Right lobe of liver (tissue), 6 donors: ENCODE results near the gene HMGN3. TPM values are rescaled to one million over a fixed set of nuclear protein-coding genes. Genes with fewer than 3 reads are reported as not detected.

Experiments
- ATAC-seq, 4 donors: fragments of 200-7000 bp; cut with Tn5 transposase; one replicate each; pipeline ENCODE4 v1.9.1; 2020; ENCODE audit warnings: mild to moderate bottlenecking in 4 of 4, moderate library complexity in 4 of 4
- DNase-seq, 3 donors: peaks; one replicate each; pipeline ENCODE4 v3.0.0-alpha.2; 2020
- H3K27ac ChIP-seq, 3 donors: fragments of 200-600 bp; one replicate each; pipeline ENCODE4 v1.8.0; 2022
- H3K27me3 ChIP-seq, 2 donors: fragments of 200-600 bp; one replicate each; pipeline ENCODE4 v1.8.0; 2022
- H3K36me3 ChIP-seq, 4 donors: fragments of 200-600 bp; sonication (generic) in 1 of 4; one replicate each; pipeline versions ENCODE4 v1.5.1 to v1.8.0; 2017 to 2022; ENCODE audit warnings: control low read depth in 1 of 4
- H3K4me1 ChIP-seq, 4 donors: fragments of 200-600 bp; sonication (generic) in 1 of 4; one replicate each; pipeline versions ENCODE4 v1.5.1 to v1.8.0; 2017 to 2022; ENCODE audit warnings: control low read depth in 1 of 4
- H3K4me3 ChIP-seq, 3 donors: fragments of 200-600 bp; one replicate each; pipeline ENCODE4 v1.8.0; 2022
- H3K9me3 ChIP-seq, 4 donors: fragments of 200-600 bp; sonication (generic) in 1 of 4; one replicate each; pipeline versions ENCODE4 v1.5.1 to v1.8.0; 2017 to 2022; ENCODE audit warnings: control low read depth in 1 of 4
- POLR2A ChIP-seq: fragments of 450-650 bp; IDR thresholded peaks from one replicate; pipeline ENCODE4 v1.6.1; 2017; ENCODE audit warnings: antibody characterized with exemption, mild to moderate bottlenecking
- WGBS: methylation state at CpG from one replicate; pipeline ENCODE4 v1.1.6; 2018; ENCODE audit warnings: low coverage, low lambda C conversion rate; ENCODE audit not compliant: insufficient coverage; ENCODE audit errors: missing lambda C conversion rate; 5-methylcytosine and 5-hydroxymethylcytosine counted together
- intact Hi-C, 2 donors: fragments of 100-400 bp; cut with DNase I; formaldehyde crosslinking; loops; one replicate each; pipeline versions ENCODE4 v1.11.2 to v1.14.1; 2022
- total RNA-seq, 6 experiments: library from RNA; depleted of rRNA in 2 of 6; stranded (reverse); fragments of >200 nt in 2 of 6; fragmentation: NEBNext Ultra II Directional in 3 of 6; extraction: Animal tissue kit (Norgen Biotek cat#: 25700) in 3 of 6; gene quantifications; one replicate each; pipeline versions ENCODE4 v1.1.0 to v1.2.4, GENCODE V29; 2016 to 2023
- TF ChIP-seq, protein P1 (sequence below), 4 donors: fragments of 200-600 bp in 3 of 4; fragments of 450-650 bp in 1 of 4; IDR thresholded peaks; one replicate each; pipeline versions ENCODE4 v1.5.1 to v1.8.0; 2016 to 2022; ENCODE audit warnings: antibody characterized with exemption in 4 of 4, mild to moderate bottlenecking in 2 of 4
- donor health status: DM: no; HTN: yes; CAD: no.
- donor health status: DM: no; HTN: no; CAD: no.
- donor health status: DM: no; HTN: no; CAD: no.
- donor health status: DM: no; HTN: yes; CAD: no.
- donor health status: DM: no; HTN: yes; CAD: no.

HMGN3 gene
- total RNA-seq, 6 experiments from 2014 or later = 25.5 to 37.3 (median 32.9) TPM

DNA sequence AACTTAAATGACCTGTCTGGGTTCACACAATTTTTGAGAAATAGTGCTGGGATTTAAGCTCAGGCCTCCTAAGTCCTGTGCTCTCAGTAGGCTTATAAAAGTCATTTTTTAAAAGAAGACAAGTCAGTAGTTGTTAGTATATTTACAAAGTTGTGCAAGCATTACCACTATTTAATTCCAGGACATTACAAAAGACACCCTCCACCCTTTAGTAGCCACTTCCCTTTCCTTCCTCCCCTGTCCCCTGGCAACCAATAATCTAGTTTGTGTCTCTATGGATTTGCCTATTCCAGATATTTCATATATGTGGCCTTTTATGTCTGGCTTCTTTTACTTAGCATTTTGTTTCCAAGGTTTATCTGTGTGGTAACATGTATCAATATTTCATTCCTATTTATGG, 37.6 kb downstream of the HMGN3 start:
- Histone ChIP-seq H3K4me1 (peaks cover 0 to 8% (median 0%) of the 10 kb centered on the region in 4 donors), H3K9me3 (no peaks in the 10 kb centered on the region), H3K27me3 (no peaks in the 10 kb centered on the region), H3K4me3 (no peak overlapping the region), H3K27ac (no peak overlapping the region), H3K36me3 (no peaks in the 10 kb centered on the region)
- peak in 3 of 4 donors; percentile 34 to 51 (median 38) for ATAC-seq
- intact Hi-C loops = no loop called here
- no peak for DNase-seq
- TF ChIP-seq, protein P1, sequence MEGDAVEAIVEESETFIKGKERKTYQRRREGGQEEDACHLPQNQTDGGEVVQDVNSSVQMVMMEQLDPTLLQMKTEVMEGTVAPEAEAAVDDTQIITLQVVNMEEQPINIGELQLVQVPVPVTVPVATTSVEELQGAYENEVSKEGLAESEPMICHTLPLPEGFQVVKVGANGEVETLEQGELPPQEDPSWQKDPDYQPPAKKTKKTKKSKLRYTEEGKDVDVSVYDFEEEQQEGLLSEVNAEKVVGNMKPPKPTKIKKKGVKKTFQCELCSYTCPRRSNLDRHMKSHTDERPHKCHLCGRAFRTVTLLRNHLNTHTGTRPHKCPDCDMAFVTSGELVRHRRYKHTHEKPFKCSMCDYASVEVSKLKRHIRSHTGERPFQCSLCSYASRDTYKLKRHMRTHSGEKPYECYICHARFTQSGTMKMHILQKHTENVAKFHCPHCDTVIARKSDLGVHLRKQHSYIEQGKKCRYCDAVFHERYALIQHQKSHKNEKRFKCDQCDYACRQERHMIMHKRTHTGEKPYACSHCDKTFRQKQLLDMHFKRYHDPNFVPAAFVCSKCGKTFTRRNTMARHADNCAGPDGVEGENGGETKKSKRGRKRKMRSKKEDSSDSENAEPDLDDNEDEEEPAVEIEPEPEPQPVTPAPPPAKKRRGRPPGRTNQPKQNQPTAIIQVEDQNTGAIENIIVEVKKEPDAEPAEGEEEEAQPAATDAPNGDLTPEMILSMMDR (IDR thresholded peaks at IDR 0.05) = no peak
- TF ChIP-seq POLR2A = no peak

DNA sequence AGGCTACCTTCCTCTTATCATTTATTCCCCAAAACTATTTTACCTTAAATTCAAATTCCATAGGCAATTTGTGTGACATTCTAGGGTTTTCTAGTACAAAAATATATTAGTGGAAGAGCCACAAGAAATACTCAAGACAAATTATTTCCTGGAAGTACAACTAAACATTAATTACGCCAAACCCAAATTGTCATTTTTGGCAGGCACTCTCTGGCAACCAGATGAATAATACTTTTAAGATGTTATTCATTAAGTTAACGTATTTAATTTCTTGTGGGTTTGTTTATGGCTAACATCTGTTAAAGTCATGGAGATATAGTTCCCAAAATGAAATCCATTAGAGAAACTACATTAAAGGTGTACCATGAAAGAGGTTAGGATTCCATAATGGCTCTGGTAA, 40.5 kb downstream of the HMGN3 start:
- intact Hi-C loops = no loop called here
- ATAC-seq = no peak
- no peaks in the 10 kb centered on the region for H3K36me3 ChIP-seq
- 85% methylated on average over 2 of the region's 2 CpGs for WGBS
- peaks cover 0 to 13% (median 2%) of the 10 kb centered on the region in 4 donors for H3K4me1 ChIP-seq
- no peak overlapping the region for H3K4me3 ChIP-seq
- H3K27ac ChIP-seq = no peak overlapping the region
- H3K27me3 ChIP-seq = no peaks in the 10 kb centered on the region
- no peaks in the 10 kb centered on the region for H3K9me3 ChIP-seq
- TF ChIP-seq, protein P1 (IDR thresholded peaks at IDR 0.05) = no peak
- no peak for TF ChIP-seq POLR2A
- no peak for DNase-seq

DNA sequence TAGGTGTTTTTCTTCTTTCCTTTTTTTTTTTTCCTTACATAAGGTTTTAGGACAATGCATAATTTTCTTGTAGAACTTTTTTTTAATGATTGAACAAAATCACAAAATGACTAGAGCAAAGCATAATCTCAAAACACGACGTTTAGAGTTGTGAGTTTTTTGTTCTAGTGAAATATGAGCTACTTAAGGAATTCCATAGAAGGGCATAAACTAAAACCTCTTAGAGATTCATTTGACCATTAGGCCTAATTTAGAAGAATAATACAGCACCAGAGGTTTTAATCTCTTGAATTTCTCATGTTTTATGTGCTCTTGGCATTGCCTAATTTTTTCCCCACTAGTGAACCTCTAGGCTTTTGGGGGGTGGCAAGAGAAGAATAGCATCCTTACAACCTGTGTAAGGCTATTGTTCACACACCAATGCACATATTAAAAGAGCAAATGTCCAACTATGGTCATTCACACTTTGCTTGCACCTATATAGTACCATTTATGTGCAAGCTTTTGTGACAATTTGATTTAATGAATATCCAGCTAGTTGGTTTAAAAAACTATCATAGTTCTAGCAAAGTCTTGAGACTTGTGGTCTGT, 44.6 kb downstream of the HMGN3 start:
- intact Hi-C loops = no loop called here
- TF ChIP-seq, protein P1 (IDR thresholded peaks at IDR 0.05) = no peak
- no peak for TF ChIP-seq POLR2A
- Histone ChIP-seq H3K4me3 (no peak overlapping the region), H3K4me1 (peaks cover 0 to 13% (median 6%) of the 10 kb centered on the region in 4 donors), H3K9me3 (no peaks in the 10 kb centered on the region), H3K27ac (no peak overlapping the region), H3K36me3 (no peaks in the 10 kb centered on the region), H3K27me3 (no peaks in the 10 kb centered on the region)
- DNase-seq = no peak
- no peak for ATAC-seq
- WGBS = 84% methylated on average over 2 of the region's 2 CpGs

DNA sequence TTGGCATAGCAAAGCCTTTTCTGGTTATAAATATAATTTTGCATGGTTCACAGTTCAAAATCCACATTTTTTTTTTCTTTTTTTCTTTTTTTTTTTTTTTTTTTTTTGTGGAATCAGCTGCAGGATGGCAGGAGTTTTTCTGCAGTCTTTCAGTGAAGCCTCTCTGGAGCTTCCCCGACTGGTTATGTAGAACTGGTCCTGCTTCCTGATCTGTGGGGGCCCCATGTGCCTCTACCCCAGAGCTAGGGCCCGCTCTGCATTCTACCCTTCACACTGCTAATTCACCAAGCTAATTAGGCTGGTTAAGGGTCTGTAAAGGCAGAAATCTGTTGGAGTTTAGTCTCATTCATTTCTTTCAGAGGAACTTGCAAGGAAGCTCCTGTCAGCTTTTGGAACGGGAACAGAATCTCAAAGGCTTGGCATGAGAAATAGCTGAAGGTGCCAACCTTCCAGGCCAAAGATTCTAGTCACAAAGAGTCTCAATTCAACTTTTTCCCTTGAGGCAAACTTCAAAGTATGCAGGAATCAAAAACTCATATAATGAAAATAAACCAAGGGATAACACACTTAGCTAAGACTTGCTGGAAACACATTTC, 45.5 kb downstream of the HMGN3 start:
- TF ChIP-seq POLR2A = no peak
- TF ChIP-seq, protein P1 (IDR thresholded peaks at IDR 0.05) = no peak
- intact Hi-C loops = no loop called here
- WGBS = 61% methylated on average over 3 of the region's 3 CpGs
- Histone ChIP-seq H3K27ac (no peak overlapping the region), H3K36me3 (no peaks in the 10 kb centered on the region), H3K27me3 (no peaks in the 10 kb centered on the region), H3K9me3 (no peaks in the 10 kb centered on the region), H3K4me1 (peaks cover 0 to 13% (median 6%) of the 10 kb centered on the region in 4 donors), H3K4me3 (no peak overlapping the region)
- DNase-seq (no peak), ATAC-seq (peak; percentile 17 to 74 (median 40))
